HepG2 (cell line): ENCODE results near the gene ZNF605. TPM values are rescaled to one million over a fixed set of nuclear protein-coding genes. Genes with fewer than 3 reads are reported as not detected.
A peak's percentile ranks its signal among the peaks of the same experiment; 100 is the strongest.

Source experiments
- ATF2 ChIP-seq: sonication (generic); formaldehyde crosslinking; IDR thresholded peaks from 2 replicates; pipeline ENCODE4 v1.4.0; 2020; ENCODE audit warnings: missing genetic modification reagents
- CEBPZ ChIP-seq: IDR thresholded peaks from 2 replicates; pipeline ENCODE4 v1.6.1; 2012; ENCODE audit warnings: low read length, improper control_type of control experiment
- ELF4 ChIP-seq: sonication (generic); formaldehyde crosslinking; IDR thresholded peaks from 2 replicates; pipeline ENCODE4 v1.5.0; 2020; ENCODE audit warnings: missing genetic modification reagents, mild to moderate bottlenecking, moderate library complexity, borderline replicate concordance
- FIP1L1 ChIP-seq: fragments of 200-400 bp; formaldehyde crosslinking; IDR thresholded peaks from 2 replicates; pipeline ENCODE4 v1.6.1; 2018; ENCODE audit warnings: low read depth, mild to moderate bottlenecking, low read length, moderate library complexity, borderline replicate concordance; ENCODE audit not compliant: insufficient read depth
- IKZF1 ChIP-seq: fragments of 450-650 bp; IDR thresholded peaks from 2 replicates; pipeline ENCODE4 v1.7.1; 2016
- KDM3A ChIP-seq: IDR thresholded peaks from 2 replicates; pipeline ENCODE4 v1.6.1; 2018; ENCODE audit warnings: low read depth, missing compliant biosample characterization
- MIER3 ChIP-seq: IDR thresholded peaks from 2 replicates; pipeline ENCODE4 v1.6.1; 2016; ENCODE audit warnings: missing compliant biosample characterization, borderline replicate concordance
- NKX3-1 ChIP-seq: sonication (generic); formaldehyde crosslinking; IDR thresholded peaks from 2 replicates; pipeline ENCODE4 v1.5.0; 2020; ENCODE audit warnings: missing genetic modification reagents
- PRDM4 ChIP-seq: sonication (generic); formaldehyde crosslinking; IDR thresholded peaks from 2 replicates; pipeline ENCODE4 v1.9.0; 2021; ENCODE audit warnings: missing genetic modification reagents, borderline replicate concordance
- SATB2 ChIP-seq: sonication (generic); formaldehyde crosslinking; IDR thresholded peaks from 2 replicates; pipeline ENCODE4 v1.5.0; 2020; ENCODE audit warnings: missing genetic modification reagents
- SMAD3 ChIP-seq: sonication (generic); formaldehyde crosslinking; IDR thresholded peaks from 2 replicates; pipeline ENCODE4 v1.4.0; 2020; ENCODE audit warnings: missing genetic modification reagents
- SYNCRIP ChIP-seq: fragments of 200-400 bp; formaldehyde crosslinking; IDR thresholded peaks from 2 replicates; pipeline ENCODE4 v1.6.1; 2018; ENCODE audit warnings: mild to moderate bottlenecking, low read depth, low read length; ENCODE audit not compliant: insufficient read depth
- ZBTB44 ChIP-seq: sonication (generic); formaldehyde crosslinking; IDR thresholded peaks from 2 replicates; pipeline ENCODE4 v1.4.0; 2020; ENCODE audit warnings: missing genetic modification reagents
- ZFX ChIP-seq: sonication (generic); formaldehyde crosslinking; IDR thresholded peaks from 2 replicates; pipeline ENCODE4 v1.4.0; 2020; ENCODE audit warnings: mild to moderate bottlenecking, low read depth, missing genetic modification reagents, moderate library complexity
- ZNF260 ChIP-seq: sonication (generic); formaldehyde crosslinking; IDR thresholded peaks from 2 replicates; pipeline ENCODE4 v1.4.0; 2020; ENCODE audit warnings: missing genetic modification reagents, low read depth, mild to moderate bottlenecking, borderline replicate concordance
- ZNF383 ChIP-seq: sonication (generic); formaldehyde crosslinking; IDR thresholded peaks from 2 replicates; pipeline ENCODE4 v1.4.0; 2020; ENCODE audit warnings: missing genetic modification reagents, mild to moderate bottlenecking, borderline replicate concordance
- ZNF451 ChIP-seq: sonication (generic); formaldehyde crosslinking; IDR thresholded peaks from 2 replicates; pipeline ENCODE4 v1.5.0; 2020; ENCODE audit warnings: mild to moderate bottlenecking, missing genetic modification reagents
- ZNF674 ChIP-seq: sonication (generic); formaldehyde crosslinking; IDR thresholded peaks from 2 replicates; pipeline ENCODE4 v1.5.0; 2020; ENCODE audit warnings: low read depth, mild to moderate bottlenecking, missing genetic modification reagents
- ZSCAN25 ChIP-seq: sonication (generic); formaldehyde crosslinking; IDR thresholded peaks from 2 replicates; pipeline ENCODE4 v1.8.0; 2022; ENCODE audit warnings: mild to moderate bottlenecking, missing genetic modification reagents
- polyA plus RNA-seq, 8 experiments: library from polyadenylated mRNA; depleted of rRNA in 3 of 8; stranded (reverse) in 7 of 8; unstranded in 1 of 8; fragments of >200 nt; fragmentation: Illumina TruSeq in 4 of 8; extraction: Trizol in 4 of 8; gene quantifications; 2 replicates each; pipeline versions ENCODE4 v1.2.1 to v1.2.3, GENCODE V29; 2011 to 2016; ENCODE audit warnings: low read depth in 4 of 8, missing spikeins in 1 of 8, mixed read lengths in 1 of 8; ENCODE audit not compliant: insufficient read depth in 1 of 8
- total RNA-seq, 5 experiments: library from RNA; depleted of rRNA; stranded (reverse); fragments of >200 nt; fragmentation: Illumina TruSeq; extraction: Trizol; gene quantifications; 2 replicates each; pipeline ENCODE4 v1.2.3, GENCODE V29; 2016; ENCODE audit warnings: low read depth in 1 of 5

Gene ZNF605
- total and polyA plus RNA-seq, 2 of the 13 experiments (the other 11 are each of a cell fraction or from before 2014, with no cell fraction given) = 6.7 to 6.8 TPM

- TF ChIP-seq ATF2 (CRISPR knock-in tag) (no peak), ZFX (CRISPR knock-in tag) (peak; percentile 13; the same call in 1 of the 2 replicates), NKX3-1 (no peak), ZSCAN25 (CRISPR knock-in tag) (0 out of 2 replicates have a peak, but pooled peaks have one; percentile 28), FIP1L1 (no peak), ZBTB44 (CRISPR knock-in tag) (no peak), ZNF451 (CRISPR knock-in tag) (no peak), ZNF383 (CRISPR knock-in tag) (no peak), ZNF260 (CRISPR knock-in tag) (no peak), CEBPZ (no peak), SYNCRIP (no peak), MIER3 (CRISPR knock-in tag) (no peak), SMAD3 (CRISPR knock-in tag) (no peak), PRDM4 (CRISPR knock-in tag) (no peak), ELF4 (CRISPR knock-in tag) (no peak), SATB2 (no peak), IKZF1 (no peak), KDM3A (CRISPR knock-in tag) (no peak; the same call in 1 of the 2 replicates), ZNF674 (CRISPR knock-in tag) (no peak)
Observed at GRCh38 chr12:132955094-132956010, 754 bp downstream of the ZNF605 start (continued).
